ENCODE measurements around the gene HSPBP1. TPM values are rescaled to one million over a fixed set of nuclear protein-coding genes. Genes with fewer than 3 reads are reported as not detected.

HSPBP1 gene
- total RNA-seq, 2 donors from 2014 or later = 26.8 to 26.9 TPM

- no peak for DNase-seq (ENCODE audit: low spot score)
- Histone ChIP-seq H3K27me3 (replicated peaks; ENCODE audit: insufficient read depth) (no peaks in the 10 kb centered on the region), H3K36me3 (no peaks in the 10 kb centered on the region), H3K4me1 (ENCODE audit: control insufficient read depth in 1 of 2, low read depth in 2 of 2) (peaks cover 12 to 18% of the 10 kb centered on the region in 2 donors), H3K4me3 (peak overlapping the region; percentile 80), H3K27ac (peak overlapping the region; percentile 72 to 76), H3K9me3 (no peaks in the 10 kb centered on the region)
- ATAC-seq (ENCODE audit: insufficient number of reproducible peaks, low FRiP score, low read depth) = no peak
- no peak for TF ChIP-seq CTCF (IDR thresholded peaks at IDR 0.05)
These were observed 5.5 kb upstream of the HSPBP1 start for GRCh38 chr19:55285229-55285890.

- H3K9me3 ChIP-seq = no peaks in the 10 kb centered on the region
- H3K27me3 ChIP-seq (replicated peaks; ENCODE audit: insufficient read depth) = no peaks in the 10 kb centered on the region
- H3K36me3 ChIP-seq = no peaks in the 10 kb centered on the region
- no peak for ATAC-seq (ENCODE audit: insufficient number of reproducible peaks, low FRiP score, low read depth)
- H3K27ac ChIP-seq = peak overlapping the region; percentile 72 to 76
- H3K4me3 ChIP-seq = peak overlapping the region; percentile 80
- peaks cover 12 to 20% of the 10 kb centered on the region in 2 donors for H3K4me1 ChIP-seq (ENCODE audit: control insufficient read depth in 1 of 2, low read depth in 2 of 2)
- no peak for TF ChIP-seq CTCF (IDR thresholded peaks at IDR 0.05)
- no peak for DNase-seq (ENCODE audit: low spot score)
These were observed 4.6 kb upstream of the HSPBP1 start for GRCh38 chr19:55284405-55285058.

- Histone ChIP-seq H3K4me1 (ENCODE audit: control insufficient read depth in 1 of 2, low read depth in 2 of 2) (peaks cover 16 to 28% of the 10 kb centered on the region in 2 donors), H3K36me3 (no peaks in the 10 kb centered on the region), H3K9me3 (no peaks in the 10 kb centered on the region), H3K27me3 (replicated peaks; ENCODE audit: insufficient read depth) (no peaks in the 10 kb centered on the region), H3K4me3 (peak within 1 kb of the TSS; percentile 80), H3K27ac (peak within 1 kb of the TSS; percentile 72 to 76)
- ATAC-seq (ENCODE audit: insufficient number of reproducible peaks, low FRiP score, low read depth) = no peak
- DNase-seq (ENCODE audit: low spot score) = no peak
- TF ChIP-seq CTCF (IDR thresholded peaks at IDR 0.05) = no peak
These were observed 3.9 kb upstream of the HSPBP1 start, which contains the start of gene BRSK1 for GRCh38 chr19:55283548-55284377. BRSK1 (plus strand) TSS chr19:55283997; CDS start chr19:55284443, 446 bp downstream.

- DNase-seq (ENCODE audit: low spot score) (no peak), ATAC-seq (ENCODE audit: insufficient number of reproducible peaks, low FRiP score, low read depth) (no peak)
- H3K27ac ChIP-seq = peak overlapping the region in 1 of 2 donors; percentile 72
- H3K27me3 ChIP-seq (replicated peaks; ENCODE audit: insufficient read depth) = no peaks in the 10 kb centered on the region
- peak overlapping the region; percentile 83 for H3K4me3 ChIP-seq
- TF ChIP-seq CTCF (IDR thresholded peaks at IDR 0.05) = no peak
- H3K36me3 ChIP-seq = no peaks in the 10 kb centered on the region
- H3K4me1 ChIP-seq (ENCODE audit: control insufficient read depth in 1 of 2, low read depth in 2 of 2) = peaks cover 9 to 17% of the 10 kb centered on the region in 2 donors
- H3K9me3 ChIP-seq = no peaks in the 10 kb centered on the region
These were observed 570 bp downstream of the HSPBP1 start for GRCh38 chr19:55279340-55279739.
